IMR-90 (cell line): Measurements from ENCODE around the gene PAX5. TPM values are rescaled to one million over a fixed set of nuclear protein-coding genes. Genes with fewer than 3 reads are reported as not detected.

Experiments used
- ATAC-seq: fragments of 200-7000 bp; cut with Tn5 transposase; 2 replicates; pipeline ENCODE4 v1.9.1; 2020; ENCODE audit warnings: low read depth, mild to moderate bottlenecking, moderate library complexity
- BruUV-seq: library from RNA; stranded (reverse); fragments of 400-500 nt; replicated peaks from 2 replicates; lab custom pipeline; 2021; lab: Mats Ljungman, UMichigan
- CTCF ChIA-PET: fragments of 300-600 bp; formaldehyde crosslinking; extraction: SDS; loops from one replicate; lab custom pipeline; 2021; ENCODE audit warnings: antibody characterized with exemption; lab: Yijun Ruan, JAX
- POLR2A ChIA-PET: fragments of 300-600 bp; sonication (Branson Sonifier 250); formaldehyde crosslinking; loops from one replicate; lab custom pipeline; 2022; ENCODE audit warnings: antibody characterized with exemption; ENCODE audit not compliant: unreplicated experiment; lab: Charles Lee
- DNase-seq: peaks from one replicate; pipeline ENCODE4 v3.0.0; 2013
- H2AFZ ChIP-seq: replicated peaks from 2 replicates; pipeline ENCODE3; 2013; ENCODE audit warnings: low read length, mild to moderate bottlenecking; ENCODE audit not compliant: poor library complexity
- H2AK5ac ChIP-seq: 2 replicates; pipeline ENCODE4 v1.6.1; 2013; ENCODE audit warnings: low read depth, low read length, inconsistent platforms
- H2AK9ac ChIP-seq: replicated peaks from 2 replicates; pipeline ENCODE3; 2013; ENCODE audit warnings: mild to moderate bottlenecking, low read depth, low read length, moderate library complexity; ENCODE audit not compliant: poor library complexity
- H2BK120ac ChIP-seq: 2 replicates; pipeline ENCODE4 v1.6.1; 2013; ENCODE audit warnings: low read depth, low read length, inconsistent platforms
- H2BK15ac ChIP-seq: 3 replicates; pipeline ENCODE4 v1.6.1; 2013; ENCODE audit warnings: low read depth, low read length, inconsistent platforms
- H2BK20ac ChIP-seq: 2 replicates; pipeline ENCODE4 v1.6.1; 2013; ENCODE audit warnings: low read depth, mild to moderate bottlenecking, inconsistent platforms, low read length, moderate library complexity
- H2BK5ac ChIP-seq: 2 replicates; pipeline ENCODE4 v1.6.1; 2013; ENCODE audit warnings: mild to moderate bottlenecking, low read depth, low read length, inconsistent platforms; ENCODE audit not compliant: poor library complexity, severe bottlenecking
- H3K14ac ChIP-seq: replicated peaks from 2 replicates; pipeline ENCODE4 v1.6.1; 2013; ENCODE audit warnings: low read depth, low read length, inconsistent platforms
- H3K18ac ChIP-seq: 2 replicates; pipeline ENCODE4 v1.6.1; 2013; ENCODE audit warnings: low read depth, low read length, control low read depth
- H3K23ac ChIP-seq: 2 replicates; pipeline ENCODE4 v1.6.1; 2013; ENCODE audit warnings: low read depth, low read length, inconsistent platforms
- H3K27ac ChIP-seq: 2 replicates; pipeline ENCODE4 v1.5.1; 2013; ENCODE audit warnings: mild to moderate bottlenecking, control low read depth, low read length; ENCODE audit not compliant: insufficient read depth
- H3K27me3 ChIP-seq: 2 replicates; pipeline ENCODE4 v1.6.1; 2013; ENCODE audit warnings: low read length; ENCODE audit not compliant: control insufficient read depth, insufficient read depth
- H3K36me3 ChIP-seq: 2 replicates; pipeline ENCODE4 v1.6.1; 2013; ENCODE audit warnings: low read length, mixed read lengths; ENCODE audit not compliant: control insufficient read depth, insufficient read depth
- H3K4ac ChIP-seq: 2 replicates; pipeline ENCODE4 v1.6.1; 2013; ENCODE audit warnings: low read depth, low read length, inconsistent platforms
- H3K4me1 ChIP-seq: 2 replicates; pipeline ENCODE4 v1.6.1; 2013; ENCODE audit warnings: low read length, mixed read lengths; ENCODE audit not compliant: control insufficient read depth, insufficient read depth
- H3K4me2 ChIP-seq: 2 replicates; pipeline ENCODE4 v1.6.1; 2013; ENCODE audit warnings: low read depth, mild to moderate bottlenecking, control low read depth, low read length, moderate library complexity
- H3K4me3 ChIP-seq: 2 replicates; pipeline ENCODE4 v1.5.1; 2013; ENCODE audit warnings: low read depth, mild to moderate bottlenecking, control low read depth, low read length, moderate library complexity; ENCODE audit not compliant: insufficient read depth
- H3K56ac ChIP-seq: 2 replicates; pipeline ENCODE4 v1.6.1; 2013; ENCODE audit warnings: low read length, inconsistent platforms; ENCODE audit not compliant: insufficient read depth; ENCODE audit errors: extremely low read depth
- H3K79me1 ChIP-seq, 2 experiments: 2 replicates each; pipeline ENCODE4 v1.6.1; 2013; ENCODE audit warnings: low read length in 2 of 2, inconsistent platforms in 1 of 2, low read depth in 1 of 2
- H3K9ac ChIP-seq: 2 replicates; pipeline ENCODE4 v1.6.1; 2013; ENCODE audit warnings: low read depth, low read length, control low read depth
- H3K9me1 ChIP-seq: 2 replicates; pipeline ENCODE4 v1.6.1; 2013; ENCODE audit warnings: low read length, inconsistent platforms; ENCODE audit not compliant: insufficient read depth
- H3K9me3 ChIP-seq: 2 replicates; pipeline ENCODE4 v1.6.1; 2013; ENCODE audit warnings: low read length; ENCODE audit not compliant: control insufficient read depth, insufficient read depth
- H4K20me1 ChIP-seq: 2 replicates; pipeline ENCODE4 v1.6.1; 2013; ENCODE audit warnings: low read length, inconsistent platforms; ENCODE audit not compliant: insufficient read depth
- H4K5ac ChIP-seq: 2 replicates; pipeline ENCODE4 v1.6.1; 2013; ENCODE audit warnings: mild to moderate bottlenecking, low read depth, low read length, control low read depth
- H4K8ac ChIP-seq, 2 experiments: 2 replicates each; pipeline ENCODE4 v1.6.1; 2013; ENCODE audit warnings: low read depth in 2 of 2, low read length in 2 of 2, control low read depth in 1 of 2, inconsistent platforms in 1 of 2
- H4K91ac ChIP-seq: 2 replicates; pipeline ENCODE4 v1.6.1; 2013; ENCODE audit warnings: low read depth, low read length, inconsistent platforms; ENCODE audit not compliant: insufficient read depth
- CEBPB ChIP-seq: IDR thresholded peaks from 2 replicates; pipeline ENCODE4 v1.6.1; 2012; ENCODE audit warnings: low read depth, low read length, improper control_type of control experiment
- CTCF ChIP-seq: conservative IDR thresholded peaks from 2 replicates; pipeline ENCODE4 v1.5.1; 2012; ENCODE audit warnings: mild to moderate bottlenecking, low read depth, low read length, improper control_type of control experiment
- FOS ChIP-seq: fragments of 150-350 bp; IDR thresholded peaks from 2 replicates; pipeline ENCODE4 v1.6.1; 2016; ENCODE audit warnings: low read depth, low read length
- MAFK ChIP-seq: IDR thresholded peaks from 2 replicates; pipeline ENCODE4 v1.6.1; 2012; ENCODE audit warnings: low read depth, low read length, improper control_type of control experiment
- MXI1 ChIP-seq: IDR thresholded peaks from 2 replicates; pipeline ENCODE4 v1.6.1; 2012; ENCODE audit warnings: low read depth, mild to moderate bottlenecking, low read length, moderate library complexity, borderline replicate concordance
- POLR2A ChIP-seq: IDR thresholded peaks from 2 replicates; pipeline ENCODE4 v1.6.1; 2012; ENCODE audit warnings: mild to moderate bottlenecking, low read depth, low read length
- RAD21 ChIP-seq: IDR thresholded peaks from 2 replicates; pipeline ENCODE4 v1.6.1; 2012; ENCODE audit warnings: low read length, improper control_type of control experiment
- RCOR1 ChIP-seq: IDR thresholded peaks from 2 replicates; pipeline ENCODE4 v1.6.1; 2012; ENCODE audit warnings: mild to moderate bottlenecking, low read length, improper control_type of control experiment; ENCODE audit not compliant: insufficient replicate concordance
- RFX5 ChIP-seq: IDR thresholded peaks from 2 replicates; pipeline ENCODE4 v1.8.0; 2012; ENCODE audit warnings: low read depth, mild to moderate bottlenecking, low read length, moderate library complexity
- SMC3 ChIP-seq: fragments of 150-350 bp; IDR thresholded peaks from 2 replicates; pipeline ENCODE4 v1.6.1; 2016; ENCODE audit warnings: low read depth, mild to moderate bottlenecking, antibody characterized with exemption, low read length, moderate library complexity
- WGBS, 2 experiments: methylation state at CpG; one replicate each; pipeline versions ENCODE4 v1.1.5 to v1.1.7; 2013; ENCODE audit warnings: missing lambda C conversion rate in 2 of 2; ENCODE audit not compliant: insufficient read length in 1 of 2; ENCODE audit errors: extremely low coverage in 2 of 2; 5-methylcytosine and 5-hydroxymethylcytosine counted together
- dilution Hi-C: fragments of 300-500 bp; cut with HindIII; formaldehyde crosslinking; loops from one replicate; pipeline ENCODE4 v1.14.3; 2018; ENCODE audit warnings: low sequenced_read_pairs; ENCODE audit not compliant: unreplicated experiment
- in situ Hi-C: fragments of 300-500 bp; cut with MboI; formaldehyde crosslinking; loops from 3 replicates; pipeline ENCODE4 v1.14.3; 2019; ENCODE audit warnings: low sequenced_read_pairs, inconsistent platforms, mixed read lengths
- intact Hi-C: fragments of 100-400 bp; cut with micrococcal nuclease; formaldehyde crosslinking; loops from 2 replicates; pipeline ENCODE4 v1.10.0; 2022
- polyA plus RNA-seq, 3 experiments: library from polyadenylated mRNA; depleted of rRNA; stranded (reverse); fragments of >200 nt; gene quantifications; 2 replicates each; pipeline ENCODE4 v1.2.3, GENCODE V29; 2012; ENCODE audit warnings: low replicate concordance in 1 of 3
- total RNA-seq: library from RNA; depleted of rRNA; stranded (reverse); fragments of >200 nt; gene quantifications from 2 replicates; pipeline ENCODE4 v1.2.3, GENCODE V29; 2012
- TF ChIP-seq, protein P1 (sequence below): fragments of 150-350 bp; IDR thresholded peaks from 2 replicates; pipeline ENCODE4 v1.6.1; 2016; ENCODE audit warnings: low read depth, mild to moderate bottlenecking, low read length, moderate library complexity, borderline replicate concordance

The PAX5 gene
- total and polyA plus RNA-seq, 2 of the 4 experiments (the other 2 are of a cell fraction): not detected

DNA sequence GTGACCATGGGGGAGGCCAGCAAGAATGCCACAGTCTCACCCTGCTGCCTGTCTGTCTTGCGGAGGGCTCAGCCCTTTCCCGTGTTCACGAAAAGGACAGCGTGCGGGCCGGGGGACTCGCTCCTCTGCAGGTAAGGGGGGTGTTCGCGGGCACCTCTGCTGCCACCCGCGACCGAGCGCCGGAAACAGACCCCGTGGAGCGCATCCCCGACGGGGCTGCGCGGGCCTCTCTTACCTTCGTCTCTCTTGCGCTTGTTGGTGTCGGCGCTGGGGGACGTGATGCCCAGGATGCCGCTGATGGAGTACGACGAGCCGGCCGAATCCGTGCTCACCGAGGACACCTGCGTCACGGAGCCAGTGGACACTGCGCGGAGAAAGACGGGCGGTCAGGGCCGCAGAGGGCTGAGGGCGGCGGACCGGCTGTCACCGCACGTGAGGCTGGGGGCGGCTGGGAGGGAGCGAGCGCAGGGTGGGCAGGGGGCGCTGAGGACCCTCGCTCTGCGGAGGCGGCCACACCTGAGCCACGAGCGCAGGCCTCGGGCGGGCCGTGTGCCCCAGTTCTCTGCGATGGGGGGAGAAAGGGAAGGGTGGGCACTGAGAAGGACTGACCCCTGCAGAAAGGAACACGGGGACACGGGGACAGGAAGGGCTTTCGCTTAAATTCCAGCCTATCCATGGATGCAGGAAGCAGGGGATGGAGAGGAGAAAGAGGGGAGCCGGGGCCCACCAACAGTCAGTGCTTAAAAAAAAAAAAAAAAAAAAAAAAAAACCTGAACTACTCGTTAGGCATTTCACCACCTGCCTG, 31.5 kb downstream of the PAX5 start:
- no peaks in the 10 kb centered on the region for H4K20me1 ChIP-seq
- no peak overlapping the region for H3K23ac ChIP-seq
- no peak overlapping the region for H4K91ac ChIP-seq
- no peak overlapping the region for H2BK15ac ChIP-seq
- no peaks in the 10 kb centered on the region for H3K4me1 ChIP-seq
- H3K18ac ChIP-seq: no peak overlapping the region
- no peak overlapping the region for H2AK9ac ChIP-seq
- dilution Hi-C loops (no loop called here), in situ Hi-C loops (no loop called here), intact Hi-C loops (no loop called here)
- no peaks in the 10 kb centered on the region for H3K79me1 ChIP-seq
- ATAC-seq (no peak), DNase-seq (no peak)
- no peak overlapping the region for H3K14ac ChIP-seq
- H3K4me2 ChIP-seq: no peak overlapping the region
- peaks cover 77% of the 10 kb centered on the region for H3K27me3 ChIP-seq
- no peak overlapping the region for H4K8ac ChIP-seq
- ChIA-PET POLR2A (no interaction called here), CTCF (no interaction called here)
- H3K36me3 ChIP-seq: no peaks in the 10 kb centered on the region
- no peak overlapping the region for H2BK20ac ChIP-seq
- 2% methylated on average over 43 of the region's 62 CpGs; no CpG with 5 or more reads in 1 of the 2 experiments for WGBS, 2 experiments
- H3K9ac ChIP-seq: no peak overlapping the region
- TF ChIP-seq MAFK: no peak
- no peak for TF ChIP-seq RAD21
- TF ChIP-seq CEBPB: no peak
- TF ChIP-seq RFX5: no peak
- TF ChIP-seq MXI1: no peak
- no peak for TF ChIP-seq RCOR1
- no peak for TF ChIP-seq CTCF
- TF ChIP-seq SMC3: no peak
- TF ChIP-seq, protein P1, sequence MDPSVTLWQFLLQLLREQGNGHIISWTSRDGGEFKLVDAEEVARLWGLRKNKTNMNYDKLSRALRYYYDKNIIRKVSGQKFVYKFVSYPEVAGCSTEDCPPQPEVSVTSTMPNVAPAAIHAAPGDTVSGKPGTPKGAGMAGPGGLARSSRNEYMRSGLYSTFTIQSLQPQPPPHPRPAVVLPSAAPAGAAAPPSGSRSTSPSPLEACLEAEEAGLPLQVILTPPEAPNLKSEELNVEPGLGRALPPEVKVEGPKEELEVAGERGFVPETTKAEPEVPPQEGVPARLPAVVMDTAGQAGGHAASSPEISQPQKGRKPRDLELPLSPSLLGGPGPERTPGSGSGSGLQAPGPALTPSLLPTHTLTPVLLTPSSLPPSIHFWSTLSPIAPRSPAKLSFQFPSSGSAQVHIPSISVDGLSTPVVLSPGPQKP: no peak
- no peak for TF ChIP-seq FOS
- no peak for TF ChIP-seq POLR2A
- H2BK120ac ChIP-seq: no peak overlapping the region
- peak overlapping the region; percentile 48 for H2AFZ ChIP-seq
- no peak overlapping the region for H3K4me3 ChIP-seq
- no peaks in the 10 kb centered on the region for H3K9me3 ChIP-seq
- no peaks in the 10 kb centered on the region for H3K9me1 ChIP-seq
- H3K4ac ChIP-seq: no peak overlapping the region
- H2AK5ac ChIP-seq: no peak overlapping the region
- no peak overlapping the region for H3K27ac ChIP-seq
- BruUV-seq: no TSS peak
- H2BK5ac ChIP-seq: no peak overlapping the region
- no peak overlapping the region for H3K56ac ChIP-seq
- no peak overlapping the region for H4K5ac ChIP-seq
